CD4-positive, alpha-beta T cell treated with Interleukin-17A for 1 hour (primary cell): ENCODE measurements around the gene SLC9A1.
"Not testable (repeated sequence)": the region's sequence is repeated elsewhere in the genome, so short reads cannot be mapped to it uniquely, and the experiment has no call there.

Experiments used
- DNase-seq: peaks from one replicate; pipeline ENCODE4 v3.0.0-alpha.2; 2020

Gene SLC9A1

GRCh38 chr1:27130798-27131197, 24.1 kb downstream of the SLC9A1 start:
- no peak for DNase-seq

- DNase-seq, result no peak
These were observed 25.7 kb downstream of the SLC9A1 start for GRCh38 chr1:27129225-27129624.

GRCh38 chr1:27127419-27127818, 27.5 kb downstream of the SLC9A1 start:
- no peak for DNase-seq

GRCh38 chr1:27126391-27126790, 28.5 kb downstream of the SLC9A1 start:
- DNase-seq, result no peak

- DNase-seq, result not testable (repeated sequence)
These were observed 29.8 kb downstream of the SLC9A1 start for GRCh38 chr1:27125125-27125524.

- no peak for DNase-seq
These were observed 30.5 kb downstream of the SLC9A1 start for GRCh38 chr1:27124405-27124804.

- DNase-seq, result no peak
These were observed 32.3 kb downstream of the SLC9A1 start for GRCh38 chr1:27122652-27123051.

GRCh38 chr1:27120854-27121253, 34.1 kb downstream of the SLC9A1 start:
- DNase-seq, result no peak

- no peak for DNase-seq
These were observed 36.6 kb downstream of the SLC9A1 start for GRCh38 chr1:27118440-27118689.

- DNase-seq, result no peak
These were observed 37.0 kb downstream of the SLC9A1 start for GRCh38 chr1:27117733-27118439.

GRCh38 chr1:27116697-27117096, 38.2 kb downstream of the SLC9A1 start:
- peak; percentile 29 for DNase-seq

GRCh38 chr1:27116232-27116631, 38.7 kb downstream of the SLC9A1 start:
- DNase-seq, result no peak

- DNase-seq, result no peak
These were observed 40.4 kb downstream of the SLC9A1 start for GRCh38 chr1:27114546-27114945.

- no peak for DNase-seq
These were observed 41.1 kb downstream of the SLC9A1 start for GRCh38 chr1:27113861-27114260.

- DNase-seq, result peak; percentile 74
These were observed 43.0 kb downstream of the SLC9A1 start for GRCh38 chr1:27111626-27112573.

GRCh38 chr1:27109103-27109822, 45.7 kb downstream of the SLC9A1 start:
- DNase-seq, result no peak

- DNase-seq, result no peak
These were observed 46.3 kb downstream of the SLC9A1 start for GRCh38 chr1:27108588-27108987.

- no peak for DNase-seq
These were observed 48.2 kb downstream of the SLC9A1 start for GRCh38 chr1:27106561-27107323.

GRCh38 chr1:27105018-27105417, 49.9 kb downstream of the SLC9A1 start:
- no peak for DNase-seq

- DNase-seq, result no peak
These were observed 51.4 kb downstream of the SLC9A1 start for GRCh38 chr1:27103498-27103897.

- DNase-seq, result peak; percentile 82
These were observed 52.0 kb downstream of the SLC9A1 start for GRCh38 chr1:27102707-27103468.

GRCh38 chr1:27102134-27102706, 52.7 kb downstream of the SLC9A1 start:
- DNase-seq, result no peak
